OCI-LY1 (cell line): ENCODE data around the gene TSEN15.

Source experiments
- H2AFZ ChIP-seq: fragments of 200-600 bp; sonication (generic), shearing (Covaris generic); 2 replicates; pipeline ENCODE4 v1.6.0; 2014; ENCODE audit warnings: antibody characterized with exemption, mild to moderate bottlenecking, low read length
- H3F3A ChIP-seq: fragments of 200-600 bp; sonication (generic), shearing (Covaris generic); 2 replicates; pipeline ENCODE4 v1.6.0; 2014; ENCODE audit warnings: mild to moderate bottlenecking, antibody characterized with exemption, low read length, moderate library complexity; ENCODE audit not compliant: insufficient read depth
- H3K27ac ChIP-seq: fragments of 200-600 bp; sonication (generic); 2 replicates; pipeline ENCODE4 v1.5.1; 2014; ENCODE audit warnings: low read length, mixed run types, mild to moderate bottlenecking, low read depth; ENCODE audit not compliant: poor library complexity, severe bottlenecking
- H3K27me3 ChIP-seq: fragments of 200-600 bp; sonication (generic); 2 replicates; pipeline ENCODE4 v1.6.0; 2014; ENCODE audit warnings: antibody characterized with exemption, mild to moderate bottlenecking, low read length, moderate library complexity; ENCODE audit not compliant: insufficient read depth
- H3K36me3 ChIP-seq: fragments of 200-600 bp; sonication (generic); 2 replicates; pipeline ENCODE4 v1.6.1; 2014; ENCODE audit warnings: mild to moderate bottlenecking, antibody characterized with exemption, low read length, moderate library complexity, mixed read lengths; ENCODE audit not compliant: insufficient read depth
- H3K4me1 ChIP-seq: fragments of 200-600 bp; sonication (generic); 2 replicates; pipeline ENCODE4 v1.5.1; 2014; ENCODE audit warnings: mild to moderate bottlenecking, low read length, moderate library complexity; ENCODE audit not compliant: insufficient read depth, severe bottlenecking
- H3K4me2 ChIP-seq: fragments of 200-600 bp; sonication (generic), shearing (Covaris generic); 2 replicates; pipeline ENCODE4 v1.6.1; 2014; ENCODE audit warnings: low read length
- H3K4me3 ChIP-seq: fragments of 200-600 bp; sonication (generic); 2 replicates; pipeline ENCODE4 v1.5.1; 2014; ENCODE audit warnings: low read length, low read depth, mild to moderate bottlenecking, mixed read lengths; ENCODE audit not compliant: poor library complexity, severe bottlenecking
- H3K79me2 ChIP-seq: fragments of 200-600 bp; shearing (Covaris generic); 2 replicates; pipeline ENCODE4 v1.6.1; 2016; ENCODE audit warnings: mixed run types, low read length, mixed read lengths; ENCODE audit not compliant: insufficient read depth
- H3K9ac ChIP-seq: fragments of 200-600 bp; sonication (generic), shearing (Covaris generic); 2 replicates; pipeline ENCODE4 v1.6.1; 2014; ENCODE audit warnings: mild to moderate bottlenecking, low read length, mixed read lengths
- H3K9me2 ChIP-seq: fragments of 200-600 bp; sonication (generic), shearing (Covaris generic); 2 replicates; pipeline ENCODE4 v1.6.1; 2014; ENCODE audit warnings: low read depth, mild to moderate bottlenecking, low read length, mixed read lengths
- H3K9me3 ChIP-seq: fragments of 200-600 bp; shearing (Covaris generic); 2 replicates; pipeline ENCODE4 v1.6.1; 2014; ENCODE audit warnings: low read length, mixed read lengths
- H4K20me1 ChIP-seq: fragments of 200-600 bp; sonication (generic), shearing (Covaris generic); 2 replicates; pipeline ENCODE4 v1.6.0; 2016; ENCODE audit warnings: mild to moderate bottlenecking, low read length; ENCODE audit not compliant: insufficient read depth
- CTCF ChIP-seq: fragments of 200-600 bp; sonication (generic), shearing (Covaris generic); IDR thresholded peaks from 2 replicates; pipeline ENCODE4 v1.5.1; 2017; ENCODE audit warnings: mild to moderate bottlenecking, antibody characterized with exemption, low read length, moderate library complexity, mixed read lengths
- EZH2 ChIP-seq: fragments of 200-600 bp; sonication (generic), shearing (Covaris generic); IDR thresholded peaks from 2 replicates; pipeline ENCODE4 v1.8.0; 2017; ENCODE audit warnings: borderline replicate concordance, mixed run types, mild to moderate bottlenecking, antibody characterized with exemption, low read length, moderate library complexity, mixed read lengths

The TSEN15 gene

GRCh38 chr1:184018622-184019021, 32.9 kb upstream of the TSEN15 start:
- Histone ChIP-seq H2AFZ (no peak overlapping the region), H3K79me2 (no peaks in the 10 kb centered on the region), H3K27ac (no peak overlapping the region), H3K36me3 (no peaks in the 10 kb centered on the region), H3K9ac (no peak overlapping the region), H3K4me1 (no peaks in the 10 kb centered on the region), H3K4me3 (no peak overlapping the region), H3K27me3 (no peaks in the 10 kb centered on the region), H4K20me1 (no peaks in the 10 kb centered on the region), H3K9me2 (no peaks in the 10 kb centered on the region), H3F3A (no peaks in the 10 kb centered on the region), H3K9me3 (no peaks in the 10 kb centered on the region), H3K4me2 (no peak overlapping the region)
- no peak for TF ChIP-seq EZH2
- TF ChIP-seq CTCF: no peak

GRCh38 chr1:184019069-184019468, 32.5 kb upstream of the TSEN15 start:
- H3K9me3 ChIP-seq: no peaks in the 10 kb centered on the region
- no peaks in the 10 kb centered on the region for H3F3A ChIP-seq
- H3K36me3 ChIP-seq: no peaks in the 10 kb centered on the region
- H4K20me1 ChIP-seq: no peaks in the 10 kb centered on the region
- H3K9me2 ChIP-seq: no peaks in the 10 kb centered on the region
- H3K9ac ChIP-seq: no peak overlapping the region
- H3K79me2 ChIP-seq: no peaks in the 10 kb centered on the region
- no peak overlapping the region for H3K4me2 ChIP-seq
- no peaks in the 10 kb centered on the region for H3K27me3 ChIP-seq
- no peaks in the 10 kb centered on the region for H3K4me1 ChIP-seq
- H2AFZ ChIP-seq: no peak overlapping the region
- no peak overlapping the region for H3K4me3 ChIP-seq
- no peak overlapping the region for H3K27ac ChIP-seq
- TF ChIP-seq EZH2 (no peak), CTCF (no peak)

- no peaks in the 10 kb centered on the region for H4K20me1 ChIP-seq
- H3K4me2 ChIP-seq: no peak overlapping the region
- TF ChIP-seq CTCF: no peak
- TF ChIP-seq EZH2: no peak
- H3F3A ChIP-seq: no peaks in the 10 kb centered on the region
- H3K79me2 ChIP-seq: no peaks in the 10 kb centered on the region
- no peak overlapping the region for H3K27ac ChIP-seq
- no peaks in the 10 kb centered on the region for H3K9me3 ChIP-seq
- no peaks in the 10 kb centered on the region for H3K4me1 ChIP-seq
- H3K27me3 ChIP-seq: no peaks in the 10 kb centered on the region
- no peaks in the 10 kb centered on the region for H3K36me3 ChIP-seq
- H3K9ac ChIP-seq: no peak overlapping the region
- H3K4me3 ChIP-seq: no peak overlapping the region
- no peaks in the 10 kb centered on the region for H3K9me2 ChIP-seq
- no peak overlapping the region for H2AFZ ChIP-seq
Observed at GRCh38 chr1:184019506-184019905, 32.0 kb upstream of the TSEN15 start.
